Osteoblast (primary cell): ENCODE results near the gene SOS2. TPM values are rescaled to one million over a fixed set of nuclear protein-coding genes. Genes with fewer than 3 reads are reported as not detected.

ENCODE experiments used
- DNase-seq: peaks from one replicate; pipeline ENCODE4 v3.0.0; 2011; ENCODE audit warnings: low spot score, mixed read lengths; ENCODE audit not compliant: insufficient read length; ENCODE audit errors: missing footprints
- H2AFZ ChIP-seq: 2 replicates; pipeline ENCODE4 v1.6.0; 2011; ENCODE audit warnings: mild to moderate bottlenecking, low read length
- H3K27ac ChIP-seq: 2 replicates; pipeline ENCODE4 v1.5.1; 2011; ENCODE audit warnings: mild to moderate bottlenecking, low read depth, low read length, moderate library complexity
- H3K27me3 ChIP-seq: 2 replicates; pipeline ENCODE4 v1.6.0; 2012; ENCODE audit warnings: mild to moderate bottlenecking, control low read depth, inconsistent platforms, low read length, moderate library complexity; ENCODE audit not compliant: insufficient read depth
- H3K36me3 ChIP-seq: 2 replicates; pipeline ENCODE4 v1.5.1; 2011; ENCODE audit warnings: mild to moderate bottlenecking, low read length, control low read depth, moderate library complexity; ENCODE audit not compliant: insufficient read depth
- H3K4me1 ChIP-seq: 2 replicates; pipeline ENCODE4 v1.5.1; 2011; ENCODE audit warnings: mild to moderate bottlenecking, low read length, control low read depth, moderate library complexity; ENCODE audit not compliant: insufficient read depth
- H3K4me2 ChIP-seq: 2 replicates; pipeline ENCODE4 v1.6.0; 2011; ENCODE audit warnings: mild to moderate bottlenecking, low read length; ENCODE audit not compliant: insufficient read depth
- H3K4me3 ChIP-seq: fragments of 200-600 bp; sonication (generic); 3 replicates; pipeline ENCODE4 v1.5.1; 2012; ENCODE audit warnings: mild to moderate bottlenecking, low read length, inconsistent platforms; ENCODE audit not compliant: insufficient read depth
- H3K79me2 ChIP-seq: 2 replicates; pipeline ENCODE4 v1.6.0; 2012; ENCODE audit warnings: mild to moderate bottlenecking, low read length, control low read depth, inconsistent platforms; ENCODE audit not compliant: insufficient read depth
- H3K9me3 ChIP-seq: 2 replicates; pipeline ENCODE4 v1.5.1; 2011; ENCODE audit warnings: low read depth, low read length, control low read depth
- H4K20me1 ChIP-seq: 2 replicates; pipeline ENCODE4 v1.6.0; 2012; ENCODE audit warnings: mild to moderate bottlenecking, low read length, control low read depth; ENCODE audit not compliant: insufficient read depth
- CTCF ChIP-seq: IDR thresholded peaks from 2 replicates; pipeline ENCODE4 v1.5.1; 2011; ENCODE audit warnings: mild to moderate bottlenecking, low read depth, low read length, moderate library complexity; ENCODE audit errors: extremely low read depth
- total RNA-seq: library from RNA; depleted of rRNA; stranded (reverse); fragments of >200 nt; gene quantifications from 2 replicates; pipeline ENCODE4 v1.2.3, GENCODE V29; 2012

The SOS2 gene
- total RNA-seq, 1 donor = 29.7 TPM

- no peak for DNase-seq
- no peaks in the 10 kb centered on the region for H3K79me2 ChIP-seq
- no peak for TF ChIP-seq CTCF
Measured at GRCh38 chr14:50257732-50258131, 26.4 kb upstream of the SOS2 start.

GRCh38 chr14:50254248-50254647, 22.9 kb upstream of the SOS2 start:
- no peak for DNase-seq
- TF ChIP-seq CTCF = no peak
- Histone ChIP-seq H3K27me3 (no peaks in the 10 kb centered on the region), H3K9me3 (no peaks in the 10 kb centered on the region), H3K27ac (no peak overlapping the region), H3K4me1 (no peaks in the 10 kb centered on the region), H4K20me1 (no peaks in the 10 kb centered on the region), H2AFZ (no peak overlapping the region), H3K4me3 (no peak overlapping the region), H3K79me2 (no peaks in the 10 kb centered on the region), H3K36me3 (no peaks in the 10 kb centered on the region), H3K4me2 (no peak overlapping the region)

More at GRCh38 chr14:50257732-50258131, 26.4 kb upstream of the SOS2 start:
- H4K20me1 ChIP-seq = no peaks in the 10 kb centered on the region
- H2AFZ ChIP-seq = no peak overlapping the region
- H3K27ac ChIP-seq = no peak overlapping the region
- no peaks in the 10 kb centered on the region for H3K27me3 ChIP-seq
- H3K4me2 ChIP-seq = no peak overlapping the region
- no peak overlapping the region for H3K4me3 ChIP-seq
- H3K36me3 ChIP-seq = no peaks in the 10 kb centered on the region
- no peaks in the 10 kb centered on the region for H3K9me3 ChIP-seq
- no peaks in the 10 kb centered on the region for H3K4me1 ChIP-seq

- H3K9me3 ChIP-seq = no peaks in the 10 kb centered on the region
- H2AFZ ChIP-seq = no peak overlapping the region
- no peaks in the 10 kb centered on the region for H3K27me3 ChIP-seq
- no peaks in the 10 kb centered on the region for H3K79me2 ChIP-seq
- H3K4me1 ChIP-seq = no peaks in the 10 kb centered on the region
- H3K4me3 ChIP-seq = no peak overlapping the region
- DNase-seq = no peak
- no peak for TF ChIP-seq CTCF
- no peaks in the 10 kb centered on the region for H3K36me3 ChIP-seq
- H4K20me1 ChIP-seq = no peaks in the 10 kb centered on the region
- no peak overlapping the region for H3K4me2 ChIP-seq
- H3K27ac ChIP-seq = no peak overlapping the region
Measured at GRCh38 chr14:50249136-50249775, 17.9 kb upstream of the SOS2 start.

GRCh38 chr14:50247245-50247644, 15.9 kb upstream of the SOS2 start:
- H3K36me3 ChIP-seq = no peaks in the 10 kb centered on the region
- H3K4me2 ChIP-seq = no peak overlapping the region
- no peak overlapping the region for H2AFZ ChIP-seq
- H4K20me1 ChIP-seq = no peaks in the 10 kb centered on the region
- H3K4me3 ChIP-seq = no peak overlapping the region
- H3K27me3 ChIP-seq = no peaks in the 10 kb centered on the region
- H3K27ac ChIP-seq = no peak overlapping the region
- no peaks in the 10 kb centered on the region for H3K4me1 ChIP-seq
- no peaks in the 10 kb centered on the region for H3K9me3 ChIP-seq
- no peaks in the 10 kb centered on the region for H3K79me2 ChIP-seq
- DNase-seq = no peak
- no peak for TF ChIP-seq CTCF
